Uterus (tissue), 2 donors: Measurements from ENCODE around the gene CIDEB.

ENCODE experiments used
- POLR2A ChIP-seq, 2 donors: fragments of 450-650 bp; IDR thresholded peaks; one replicate each; pipeline ENCODE4 v1.6.1; 2016; ENCODE audit warnings: antibody characterized with exemption in 2 of 2, mild to moderate bottlenecking in 1 of 2, moderate library complexity in 1 of 2
- TF ChIP-seq, protein P1 (sequence below), 4 experiments: fragments of 200-600 bp in 2 of 4; fragments of 450-650 bp in 2 of 4; sonication (generic) in 2 of 4; IDR thresholded peaks; one replicate each; pipeline ENCODE4 v1.5.1; 2016 to 2019; ENCODE audit warnings: antibody characterized with exemption in 4 of 4, mild to moderate bottlenecking in 2 of 4, moderate library complexity in 1 of 4

DNA sequence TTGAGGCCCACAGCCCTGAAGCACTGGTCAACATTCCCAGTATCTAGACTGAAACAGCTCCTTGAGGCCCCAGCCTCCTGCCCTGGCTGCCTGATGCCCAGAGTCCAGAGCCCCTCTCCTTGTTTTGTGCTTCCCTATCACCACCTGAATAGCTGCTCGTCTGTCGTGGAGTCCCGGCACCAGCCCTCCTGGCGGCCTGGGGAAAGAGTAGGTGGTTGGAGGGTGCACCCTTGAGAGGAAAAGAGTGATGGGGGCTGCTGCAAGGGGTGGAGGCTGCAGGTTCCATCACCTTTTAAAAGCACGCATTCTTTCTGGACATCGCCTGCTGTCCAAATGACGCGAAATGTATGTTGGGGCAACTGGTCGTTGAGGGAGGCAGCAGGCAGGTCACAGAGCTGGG lies 39.6 kb downstream of the CIDEB start:
- TF ChIP-seq, protein P1, sequence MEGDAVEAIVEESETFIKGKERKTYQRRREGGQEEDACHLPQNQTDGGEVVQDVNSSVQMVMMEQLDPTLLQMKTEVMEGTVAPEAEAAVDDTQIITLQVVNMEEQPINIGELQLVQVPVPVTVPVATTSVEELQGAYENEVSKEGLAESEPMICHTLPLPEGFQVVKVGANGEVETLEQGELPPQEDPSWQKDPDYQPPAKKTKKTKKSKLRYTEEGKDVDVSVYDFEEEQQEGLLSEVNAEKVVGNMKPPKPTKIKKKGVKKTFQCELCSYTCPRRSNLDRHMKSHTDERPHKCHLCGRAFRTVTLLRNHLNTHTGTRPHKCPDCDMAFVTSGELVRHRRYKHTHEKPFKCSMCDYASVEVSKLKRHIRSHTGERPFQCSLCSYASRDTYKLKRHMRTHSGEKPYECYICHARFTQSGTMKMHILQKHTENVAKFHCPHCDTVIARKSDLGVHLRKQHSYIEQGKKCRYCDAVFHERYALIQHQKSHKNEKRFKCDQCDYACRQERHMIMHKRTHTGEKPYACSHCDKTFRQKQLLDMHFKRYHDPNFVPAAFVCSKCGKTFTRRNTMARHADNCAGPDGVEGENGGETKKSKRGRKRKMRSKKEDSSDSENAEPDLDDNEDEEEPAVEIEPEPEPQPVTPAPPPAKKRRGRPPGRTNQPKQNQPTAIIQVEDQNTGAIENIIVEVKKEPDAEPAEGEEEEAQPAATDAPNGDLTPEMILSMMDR (IDR thresholded peaks at IDR 0.05): no peak
- no peak for TF ChIP-seq POLR2A (IDR thresholded peaks at IDR 0.05)
